Measurements from ENCODE around the gene MUTYH.
"Not testable (repeated sequence)": the region's sequence is repeated elsewhere in the genome, so short reads cannot be mapped to it uniquely, and the experiment has no call there.

MUTYH gene

DNA sequence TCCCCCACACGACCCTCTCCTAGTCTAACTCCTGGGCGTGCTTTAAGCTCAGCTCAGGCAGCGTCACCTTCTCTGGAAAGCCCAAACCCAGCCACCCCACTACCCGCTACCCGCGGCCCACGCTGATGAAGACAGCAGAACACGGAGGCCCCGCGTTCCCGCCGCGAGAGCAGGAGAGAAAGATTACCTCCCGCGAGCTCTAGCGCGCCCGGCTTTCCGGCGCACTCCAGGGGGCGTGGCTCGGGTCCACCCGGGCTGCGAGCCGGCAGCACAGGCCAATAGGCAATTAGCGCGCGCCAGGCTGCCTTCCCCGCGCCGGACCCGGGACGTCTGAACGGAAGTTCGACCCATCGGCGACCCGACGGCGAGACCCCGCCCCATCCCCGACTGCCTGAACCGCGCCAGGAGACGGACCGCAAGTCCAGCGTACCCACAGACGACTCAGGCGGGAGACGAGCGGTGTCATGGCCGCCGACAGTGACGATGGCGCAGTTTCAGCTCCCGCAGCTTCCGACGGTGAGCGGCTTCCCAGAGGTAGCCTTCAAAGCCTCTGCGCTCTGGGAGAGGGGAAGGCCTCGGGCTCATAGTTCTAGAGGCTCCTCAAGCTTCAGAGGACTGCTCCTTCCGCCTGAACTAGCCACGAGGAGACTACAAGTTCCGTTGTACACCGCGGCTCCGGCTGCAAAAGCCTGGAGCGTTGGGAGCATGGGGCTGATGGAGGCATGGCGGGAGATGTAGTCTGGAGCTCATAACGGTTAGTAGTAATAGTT is at the start of gene MUTYH, which contains the start of gene TOE1:
Gene MUTYH (minus strand): TSS at position 652 of the 770 bp plus-strand sequence. CDS start 5,935 bp downstream, outside the sequence.
Gene TOE1 (plus strand): TSS at position 382 of the 770 bp plus-strand sequence. CDS start 83 bp downstream, at position 465.
- DNase-seq = peak; percentile 93

DNA sequence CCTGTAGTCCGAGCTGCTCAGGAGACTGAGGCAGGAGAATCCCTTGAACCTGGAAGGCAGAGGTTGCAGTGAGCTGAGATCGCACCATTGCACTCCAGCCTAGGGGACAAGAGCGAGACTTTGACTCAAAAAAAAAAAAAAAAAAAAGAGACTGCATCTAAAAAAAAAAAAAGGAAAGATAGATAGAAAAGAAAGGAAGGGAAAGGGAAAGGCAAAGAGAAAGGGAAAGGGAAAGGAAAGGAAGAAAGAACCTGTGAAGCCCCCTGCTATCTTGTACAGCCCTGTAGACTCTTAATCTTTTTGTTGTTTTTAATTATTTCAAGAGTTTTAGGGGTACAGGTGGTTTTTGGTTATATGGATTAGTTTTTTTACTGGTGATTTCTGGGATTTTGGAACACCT is 46.0 kb upstream of the MUTYH start:
- DNase-seq = no peak

DNA sequence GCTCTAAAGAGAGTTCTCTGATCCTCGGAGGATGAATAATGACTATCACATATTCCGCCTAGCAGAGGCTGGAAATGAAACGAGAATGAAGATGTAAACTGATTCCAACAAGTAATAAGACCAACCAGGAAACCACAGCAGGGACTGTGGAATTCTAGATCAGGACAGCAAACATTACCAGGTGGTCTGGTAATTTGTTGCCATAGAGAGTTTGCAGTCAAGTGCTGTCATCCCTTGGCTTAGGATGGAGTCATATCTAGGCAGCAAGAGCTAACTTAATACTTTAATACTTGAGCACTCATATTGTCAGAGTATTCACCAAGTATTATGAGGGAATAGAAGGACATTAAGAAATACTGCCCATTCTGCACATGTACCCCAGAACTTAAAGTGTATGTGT is 45.1 kb upstream of the MUTYH start:
- DNase-seq = peak; percentile 36

DNA sequence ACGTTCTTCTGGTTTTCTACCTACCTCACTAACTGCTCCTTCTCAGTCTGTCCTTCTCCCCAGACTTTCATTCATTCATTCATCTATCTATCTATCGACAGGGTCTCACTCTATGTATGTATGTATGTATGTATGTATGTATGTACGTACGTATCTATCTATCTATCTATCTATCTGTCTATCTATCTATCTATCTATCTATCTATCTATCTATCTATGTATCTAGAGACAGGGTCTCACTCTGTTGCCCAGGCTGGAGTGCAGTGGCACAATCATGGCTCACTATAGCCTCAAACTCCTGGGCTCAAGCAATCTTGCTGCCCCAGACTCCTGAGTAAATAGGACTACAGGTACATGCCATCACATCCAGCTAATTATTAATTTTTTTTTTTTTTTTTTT is 44.0 kb upstream of the MUTYH start:
- DNase-seq = not testable (repeated sequence)

DNA sequence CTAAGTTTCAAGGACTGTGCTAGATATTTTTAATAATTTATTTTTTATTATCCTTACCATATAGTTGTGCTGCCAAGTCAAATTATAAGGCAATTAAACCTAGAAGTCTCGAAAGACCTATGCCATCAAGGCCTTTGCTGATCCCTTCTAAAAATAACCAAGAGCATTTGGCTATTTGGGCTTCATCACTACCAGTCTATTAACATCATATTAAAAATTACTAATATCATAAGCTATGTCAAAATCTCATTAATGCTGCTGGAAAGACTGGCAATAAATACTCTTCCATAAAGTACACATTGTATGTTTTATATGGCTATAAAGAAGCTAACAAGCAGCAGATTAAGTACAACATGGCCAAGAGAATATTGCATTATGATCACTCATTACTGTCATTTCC is 43.0 kb upstream of the MUTYH start:
- DNase-seq = no peak

DNA sequence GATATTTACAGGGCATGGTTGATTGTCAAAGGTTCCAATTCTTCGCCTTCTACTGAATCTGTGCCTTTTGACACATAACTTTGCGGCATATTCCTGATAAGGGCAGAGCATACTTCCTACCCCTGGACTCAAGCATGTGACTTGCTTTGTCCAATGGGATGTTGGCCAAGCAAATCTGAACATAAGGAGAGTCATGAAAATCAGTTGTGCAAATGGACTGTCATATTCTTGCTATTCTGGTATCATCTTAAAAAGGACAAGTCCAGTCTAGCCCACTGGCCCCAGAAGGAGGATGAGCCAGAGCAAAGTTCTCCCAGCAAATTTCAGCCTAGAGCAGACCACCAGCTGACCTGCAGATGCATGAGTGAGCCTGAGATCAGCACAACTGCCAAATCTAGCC is 41.0 kb upstream of the MUTYH start:
- no peak for DNase-seq

DNA sequence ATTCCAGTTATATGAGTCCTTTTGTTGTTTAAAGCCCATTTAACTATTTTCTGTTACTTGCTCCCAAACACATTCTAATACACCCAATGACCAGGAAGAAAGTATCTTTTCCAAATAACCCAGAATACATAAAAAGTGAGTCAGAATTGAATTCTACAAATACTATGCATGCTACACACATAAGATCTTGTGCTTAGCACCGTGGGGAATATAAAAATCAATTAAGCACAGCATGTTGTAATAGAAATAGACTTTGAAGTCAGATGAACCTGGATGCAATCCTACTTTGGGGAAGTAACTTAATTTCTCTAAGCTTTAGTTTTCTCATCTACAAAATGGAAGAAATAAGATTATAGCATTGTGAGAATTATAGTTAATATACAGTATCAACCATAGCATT is 40.5 kb upstream of the MUTYH start:
- DNase-seq = no peak

DNA sequence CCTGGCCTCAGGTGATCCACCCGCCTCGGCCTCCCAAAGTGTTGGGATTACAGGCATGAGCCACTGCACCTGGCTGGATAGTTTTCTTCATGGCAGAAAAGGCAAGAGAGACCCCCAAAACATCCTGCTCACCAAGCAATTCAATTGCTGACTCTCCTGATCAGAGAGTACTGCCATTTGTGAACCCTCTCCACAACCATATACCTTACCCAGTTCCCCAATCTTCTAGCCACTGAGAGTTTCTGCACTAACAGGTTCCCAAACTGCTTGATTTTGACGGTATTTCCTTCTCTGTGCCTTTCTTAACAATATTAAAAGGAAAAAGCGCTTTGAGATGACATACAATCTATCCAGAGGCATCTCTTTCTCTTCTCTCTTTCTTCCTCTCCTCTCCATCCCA is 39.9 kb upstream of the MUTYH start:
- no peak for DNase-seq

DNA sequence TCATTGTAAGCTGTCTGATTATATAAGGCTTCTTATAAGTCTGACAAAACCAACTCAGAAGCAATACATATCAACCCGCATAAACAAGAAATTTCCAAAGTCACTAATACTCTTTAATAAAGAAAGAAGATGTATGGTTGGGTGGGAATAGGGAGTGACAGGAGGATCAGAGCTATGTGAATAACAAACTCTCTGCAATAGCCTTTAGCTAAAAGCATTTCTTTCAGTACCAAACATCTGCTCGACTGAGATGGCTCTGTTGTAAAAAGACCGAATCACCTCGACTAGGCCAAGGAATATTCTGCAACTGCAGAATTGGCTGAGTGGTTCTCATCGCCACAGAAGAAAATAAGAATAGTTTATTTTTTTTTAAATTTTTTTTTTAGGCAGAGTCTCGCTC is 39.3 kb upstream of the MUTYH start:
- no peak for DNase-seq

DNA sequence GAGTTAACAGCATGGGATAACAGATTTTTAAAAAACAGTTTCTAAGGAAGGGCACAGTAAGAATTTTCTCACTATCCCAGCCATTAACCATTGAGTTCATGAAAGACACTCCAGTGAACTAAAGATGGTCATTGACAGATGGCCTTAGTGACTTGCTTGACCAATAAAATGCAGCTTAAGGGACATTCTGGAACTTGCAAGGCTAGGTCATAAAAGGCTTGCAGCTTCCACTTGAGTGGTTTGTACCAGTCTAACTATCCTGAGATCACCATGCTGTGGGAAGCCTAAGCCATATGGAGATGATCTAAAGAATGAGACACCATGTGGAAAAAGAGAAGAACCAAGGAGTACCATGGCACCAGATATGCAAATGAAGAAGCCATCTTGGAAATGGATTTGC is 37.9 kb upstream of the MUTYH start:
- DNase-seq = no peak

DNA sequence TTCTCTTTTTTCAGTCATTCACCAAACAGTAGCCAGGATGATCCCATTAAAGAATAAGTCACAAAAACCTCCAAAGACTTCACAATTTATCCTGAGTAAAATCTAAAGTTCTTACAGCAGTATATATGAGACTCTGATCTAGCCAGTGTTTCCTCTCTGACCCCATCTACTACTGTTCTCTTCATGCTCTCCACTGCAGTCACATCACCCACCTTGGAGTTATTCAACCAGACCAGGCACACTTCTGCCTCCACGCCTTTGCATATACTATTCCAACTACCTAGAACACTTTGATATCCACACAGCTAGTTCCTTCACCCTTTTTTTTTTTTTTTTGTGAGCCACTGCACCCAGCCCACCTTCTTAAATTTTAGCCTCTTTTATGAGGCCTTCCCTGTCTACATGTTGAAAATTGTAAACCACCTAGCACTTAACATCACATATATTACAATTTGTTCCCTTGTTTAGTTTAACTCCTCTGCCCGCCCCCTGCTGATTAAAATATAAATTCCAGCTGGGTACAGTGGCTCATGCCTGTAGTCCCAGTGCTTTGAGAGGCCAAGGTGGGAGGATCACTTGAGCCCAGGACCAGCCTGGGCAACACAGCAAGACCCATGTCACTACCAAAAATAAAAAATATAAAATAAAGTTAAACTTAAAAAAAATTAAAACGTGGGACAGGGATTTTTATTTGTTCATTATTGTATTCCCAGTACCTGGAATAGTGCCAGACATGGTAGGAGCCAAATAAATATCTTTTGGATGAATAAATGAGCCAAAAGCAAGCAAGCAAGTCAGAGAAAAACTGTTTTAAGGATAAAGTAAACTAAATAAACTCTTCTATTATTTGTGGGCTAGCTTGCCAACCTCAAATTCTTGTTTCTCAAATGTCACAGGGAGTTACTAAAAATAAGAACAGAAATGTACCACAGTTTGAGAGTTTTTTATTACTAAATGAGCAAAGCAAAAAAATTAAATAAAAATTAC is 35.2 kb upstream of the MUTYH start:
- DNase-seq = no peak

DNA sequence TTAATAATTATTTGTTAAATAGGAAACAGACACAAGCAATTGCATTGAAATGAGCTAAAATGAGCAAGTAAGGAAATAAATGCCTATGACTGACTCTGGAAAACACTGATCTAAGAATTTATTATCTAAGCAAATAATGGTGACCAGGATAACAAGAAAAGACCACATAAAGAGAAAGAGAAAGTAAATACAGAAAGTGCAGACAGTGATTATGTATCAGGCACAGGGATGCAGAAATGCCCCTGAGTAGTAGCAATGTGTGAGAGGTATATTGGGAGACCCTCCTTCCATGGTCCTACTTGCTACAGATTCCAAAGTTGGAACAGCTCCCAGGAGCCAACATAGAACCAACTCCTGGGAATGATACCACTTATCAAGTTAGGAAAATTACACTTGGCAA is 33.3 kb upstream of the MUTYH start:
- DNase-seq = no peak

DNA sequence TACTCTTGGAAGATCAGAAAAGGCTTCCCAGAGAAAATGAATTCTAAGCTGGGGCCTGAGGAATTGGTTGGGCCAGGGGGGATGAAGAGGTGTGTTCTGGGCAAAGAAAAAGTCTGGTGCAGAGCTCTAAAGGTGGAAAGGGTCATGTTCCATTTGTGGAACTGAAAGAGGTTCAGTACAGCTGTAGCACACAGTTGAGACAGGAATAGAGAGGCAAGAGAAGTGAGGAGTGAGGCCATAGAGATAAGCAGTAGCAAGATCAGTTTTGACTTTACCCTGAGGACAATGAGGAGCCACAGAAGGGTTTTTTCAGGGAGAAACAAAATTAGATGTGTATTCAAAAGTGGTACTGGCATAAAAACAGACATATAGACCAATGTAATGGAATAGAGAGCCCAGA is 30.3 kb upstream of the MUTYH start:
- DNase-seq = no peak

DNA sequence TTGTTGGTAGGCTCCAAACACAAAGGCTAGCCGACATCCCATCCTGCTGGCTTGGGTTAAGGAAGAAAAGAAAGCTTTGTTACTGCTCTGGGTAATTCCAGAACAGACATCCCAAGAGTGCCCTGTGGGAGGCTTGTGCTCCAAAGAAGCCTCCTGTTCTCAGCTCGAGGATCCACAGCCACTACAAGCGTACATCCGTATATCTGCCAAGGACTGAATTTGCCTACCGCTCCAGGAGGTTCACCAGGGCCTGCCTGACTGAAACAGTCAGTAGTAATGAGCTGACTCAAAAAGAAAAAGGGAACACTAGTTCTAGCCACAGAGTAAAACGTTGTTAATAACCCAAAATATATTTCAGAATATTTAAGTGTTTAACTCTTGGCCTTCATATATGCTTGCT is 24.8 kb upstream of the MUTYH start:
- no peak for DNase-seq

DNA sequence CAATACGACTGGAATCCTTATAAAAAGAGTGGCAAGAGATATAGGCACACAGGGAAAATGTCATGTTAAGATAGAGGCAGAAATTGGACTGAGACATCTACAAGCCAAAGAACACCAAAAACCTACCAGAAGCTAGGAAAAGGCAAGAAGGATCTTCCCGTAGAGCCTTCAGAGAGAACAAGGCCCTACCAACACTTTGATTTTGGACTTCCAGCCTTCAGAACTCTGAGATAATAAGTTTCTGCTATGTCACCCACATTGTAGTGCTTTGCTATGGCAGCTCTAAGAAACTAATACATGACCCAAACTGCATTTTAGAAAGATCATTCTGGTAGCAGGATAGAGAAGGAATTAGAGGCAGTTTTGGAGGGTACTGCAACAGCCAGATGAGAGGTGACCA is 24.1 kb upstream of the MUTYH start:
- DNase-seq = no peak

DNA sequence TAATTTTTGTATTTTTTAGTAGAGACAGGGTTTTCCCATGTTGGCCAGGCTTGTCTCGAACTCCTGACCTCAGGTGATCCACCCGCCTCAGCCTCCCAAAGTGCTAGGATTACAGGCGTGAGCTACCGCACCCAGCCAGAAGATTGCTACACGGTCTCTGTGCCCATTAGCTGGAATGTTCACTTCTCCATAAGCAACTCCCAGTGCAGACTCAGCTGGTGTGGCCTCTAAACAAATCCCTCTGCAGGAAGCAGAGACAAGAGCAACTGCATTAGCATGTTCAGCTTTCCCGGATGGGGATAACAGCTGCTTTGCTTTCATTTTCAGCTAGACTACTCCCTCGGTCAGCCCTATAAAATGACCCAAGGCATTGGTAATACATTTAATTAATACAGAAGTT is 20.7 kb upstream of the MUTYH start:
- DNase-seq = not testable (repeated sequence)

DNA sequence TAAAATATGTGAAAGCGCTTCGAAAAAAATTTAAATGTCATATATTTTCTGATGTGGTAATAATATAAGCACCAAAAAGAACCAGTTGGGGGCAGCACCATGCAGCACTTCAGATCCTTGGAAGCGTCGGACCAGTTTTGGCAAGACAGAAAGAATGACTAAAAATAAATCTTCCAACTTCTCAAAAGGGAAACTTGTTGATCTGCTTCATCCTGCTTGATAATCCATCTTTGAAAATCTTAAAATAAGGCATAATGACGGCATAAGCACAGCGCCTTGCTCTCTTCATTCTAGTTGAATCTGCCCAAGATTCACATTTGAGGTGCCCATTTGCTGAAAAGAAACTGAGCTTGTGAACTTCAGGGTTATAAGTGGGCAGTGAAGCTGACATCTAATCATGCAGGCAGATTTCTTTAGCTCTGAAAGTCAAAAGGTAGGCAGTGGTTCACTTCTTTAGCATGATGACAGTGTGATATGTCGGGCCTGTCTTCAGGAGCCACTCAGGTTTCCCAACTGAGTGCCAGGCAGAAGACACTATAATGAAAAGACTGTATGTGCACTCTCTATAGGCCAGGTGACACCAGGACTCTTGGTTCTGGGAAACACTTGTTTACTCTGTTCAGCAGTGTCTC is 19.8 kb upstream of the MUTYH start:
- peak; percentile 55 for DNase-seq

DNA sequence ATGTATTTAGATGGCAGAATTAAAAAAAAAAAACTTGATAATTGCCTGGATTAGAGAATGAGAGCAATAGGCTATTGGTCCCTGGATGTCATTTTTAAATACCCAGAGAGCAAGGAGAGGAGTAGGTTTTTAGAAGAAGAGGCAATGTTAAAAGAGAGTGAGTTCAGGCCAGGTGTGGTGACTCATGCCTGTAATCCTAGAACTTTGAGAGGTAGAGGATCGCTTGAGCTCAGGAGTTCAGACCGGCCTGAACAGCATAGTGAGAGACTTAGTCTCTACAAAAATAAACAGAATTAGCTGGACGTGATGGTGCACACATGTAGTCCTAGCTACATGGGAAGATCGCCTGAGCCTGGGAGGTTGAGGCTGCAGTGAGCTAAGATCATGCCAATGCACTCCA is 15.9 kb upstream of the MUTYH start:
- DNase-seq = no peak

DNA sequence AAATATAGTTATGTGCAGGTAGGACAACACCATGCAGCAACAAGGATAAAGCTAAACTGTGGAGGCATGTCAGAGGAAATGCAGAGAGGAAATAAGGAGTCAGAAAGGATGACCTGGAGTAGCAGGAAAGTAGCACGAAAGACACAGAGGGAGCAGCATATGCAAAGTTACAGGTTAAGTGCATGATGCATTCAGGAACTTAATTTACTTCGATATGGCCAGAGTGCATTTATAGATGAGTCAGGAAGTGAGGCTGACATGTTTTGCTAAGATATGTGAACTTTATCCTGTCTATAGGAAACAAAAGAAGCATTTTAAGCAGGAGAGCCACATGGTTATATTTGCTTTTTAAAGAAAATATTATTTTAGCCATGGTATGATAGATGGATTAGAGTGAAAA is 15.4 kb upstream of the MUTYH start:
- DNase-seq = no peak

DNA sequence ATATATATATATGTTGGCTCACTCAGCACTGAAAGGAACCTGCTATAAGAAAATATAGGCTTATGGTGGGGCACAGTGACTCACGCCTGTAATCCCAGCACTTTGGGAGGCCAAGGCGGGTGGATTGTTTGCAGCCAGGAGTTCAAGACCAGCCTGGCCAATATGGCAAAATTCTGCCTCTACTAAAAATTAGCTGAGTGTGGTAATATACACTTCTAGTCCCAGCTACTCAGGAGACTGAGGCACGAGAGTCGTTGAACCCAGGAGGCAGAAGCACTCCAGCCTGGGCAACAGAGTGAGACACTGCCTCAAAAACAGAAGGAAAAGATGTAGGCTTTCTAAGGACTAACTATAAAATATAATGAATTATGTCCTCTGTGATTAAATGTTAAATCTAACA is 14.6 kb upstream of the MUTYH start:
- DNase-seq = no peak

DNA sequence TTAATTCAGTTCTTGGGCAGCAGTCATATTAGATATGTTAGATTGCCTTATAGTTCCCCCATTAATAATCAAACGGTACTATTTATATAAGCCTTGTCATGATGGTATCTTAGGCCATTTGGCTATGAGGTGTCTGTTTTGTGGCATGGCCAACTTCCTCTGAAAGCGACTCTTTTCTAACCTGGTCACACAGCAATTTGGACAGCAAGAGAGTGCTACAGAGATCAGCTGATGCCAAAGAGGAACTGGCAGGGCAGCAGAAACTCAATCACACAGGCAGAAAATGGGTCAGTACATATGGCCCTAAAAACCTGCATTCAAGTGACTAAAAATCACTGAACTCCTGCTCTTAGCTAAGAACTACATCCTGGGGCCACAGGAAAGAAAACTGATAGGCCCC is 13.4 kb upstream of the MUTYH start:
- no peak for DNase-seq

DNA sequence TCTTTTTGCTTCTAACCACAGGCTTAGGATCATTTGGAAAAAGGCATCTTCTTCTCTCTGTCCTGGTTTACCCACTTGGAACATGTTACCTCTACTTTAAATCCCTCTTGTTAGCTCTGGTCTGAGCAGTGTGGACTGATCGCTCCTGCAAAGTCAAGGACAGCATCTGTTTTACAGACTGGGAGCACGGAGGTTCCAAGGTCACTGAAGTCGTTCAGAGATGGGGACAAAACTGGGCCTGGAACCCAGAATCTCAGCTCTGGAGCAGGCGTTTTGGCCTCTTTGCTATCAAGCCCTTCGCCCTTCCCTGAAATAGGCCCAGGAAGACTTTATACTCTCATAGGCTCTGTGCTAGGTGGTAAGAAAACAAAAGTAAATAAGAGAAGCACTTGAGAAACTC is 11.3 kb upstream of the MUTYH start:
- DNase-seq = no peak

DNA sequence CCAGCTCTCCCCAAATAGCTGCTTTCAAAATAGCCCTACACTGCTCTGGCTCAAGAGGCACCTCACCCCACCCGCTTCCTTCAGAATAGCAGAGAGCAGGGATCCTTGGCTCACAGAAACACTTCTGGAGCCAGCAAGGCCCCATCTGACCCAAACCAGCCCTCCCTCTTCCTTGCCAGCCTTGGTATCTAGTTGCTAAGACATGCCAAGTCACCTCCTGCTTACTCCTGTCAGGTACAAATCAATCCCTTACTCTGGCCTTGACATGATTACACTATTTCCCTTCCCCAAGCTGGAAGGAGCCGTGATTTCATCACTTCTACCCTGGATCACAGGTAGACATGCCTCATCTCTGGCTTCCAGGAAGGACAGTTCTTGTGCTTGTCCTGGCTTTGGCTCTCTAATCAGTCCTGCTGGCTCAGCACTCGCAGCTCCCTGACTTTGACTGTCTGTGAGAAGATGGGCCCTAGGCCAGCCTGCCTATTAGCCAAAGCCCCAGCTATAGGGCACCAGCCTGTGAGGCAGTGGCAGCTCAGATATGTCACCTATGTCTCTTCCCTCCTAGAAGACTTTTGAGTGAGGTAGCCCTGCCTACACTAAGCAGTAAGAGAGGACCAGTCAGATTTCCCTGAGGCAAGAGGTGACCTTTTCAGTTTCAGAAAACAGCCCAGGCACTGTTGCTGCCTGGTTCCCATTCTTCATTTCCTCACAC is 8.9 kb upstream of the MUTYH start:
- no peak for DNase-seq

Measured in NCI-H345 (cell line).